CD4-positive, alpha-beta T cell treated with Interferon gamma for 1 hour (primary cell): Measurements from ENCODE around the gene EIF3B.
"Not testable (repeated sequence)": the region's sequence is repeated elsewhere in the genome, so short reads cannot be mapped to it uniquely, and the experiment has no call there.

Experiments used
- DNase-seq: peaks from one replicate; pipeline ENCODE4 v3.0.0-alpha.2; 2020

EIF3B gene

DNA sequence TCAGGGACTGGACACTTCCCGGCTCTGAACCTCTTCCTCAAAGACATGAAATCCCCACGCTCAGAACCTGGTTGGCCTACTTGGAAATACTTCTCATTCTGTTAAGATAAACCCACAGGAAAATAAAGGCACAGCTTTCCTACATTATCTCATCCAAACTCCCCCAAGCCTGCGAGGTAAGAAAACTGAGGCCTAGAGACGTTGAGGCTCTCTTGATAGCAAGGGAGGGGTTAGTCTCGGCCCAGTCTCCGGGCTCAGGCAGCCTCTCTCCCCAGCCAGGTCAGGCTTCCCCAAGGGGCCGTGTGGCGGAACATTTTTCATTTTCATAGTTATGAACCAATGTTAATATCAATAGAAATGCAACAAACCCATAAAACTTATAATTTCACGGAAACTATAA is 4.6 kb upstream of the EIF3B start:
- DNase-seq: no peak

DNA sequence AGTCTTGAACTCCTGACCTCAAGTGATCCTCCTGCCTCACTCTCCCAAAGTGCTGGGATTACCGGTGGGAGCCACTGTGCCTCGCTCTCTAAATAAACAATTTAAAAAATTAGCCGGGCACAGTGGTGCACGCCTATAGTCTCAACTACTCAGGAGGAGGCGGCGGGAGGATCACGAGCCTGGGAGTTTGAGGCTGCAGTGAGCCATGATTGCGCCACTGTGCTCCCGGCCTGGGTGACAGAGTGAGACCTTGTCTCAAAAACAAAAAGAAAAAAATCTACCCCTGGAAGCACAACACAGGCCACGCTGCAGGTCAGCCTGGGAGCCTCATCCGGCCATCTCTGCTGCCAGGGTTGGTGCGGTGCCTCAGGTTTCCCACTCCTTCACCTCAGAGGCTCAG is 3.8 kb upstream of the EIF3B start:
- no peak for DNase-seq

DNA sequence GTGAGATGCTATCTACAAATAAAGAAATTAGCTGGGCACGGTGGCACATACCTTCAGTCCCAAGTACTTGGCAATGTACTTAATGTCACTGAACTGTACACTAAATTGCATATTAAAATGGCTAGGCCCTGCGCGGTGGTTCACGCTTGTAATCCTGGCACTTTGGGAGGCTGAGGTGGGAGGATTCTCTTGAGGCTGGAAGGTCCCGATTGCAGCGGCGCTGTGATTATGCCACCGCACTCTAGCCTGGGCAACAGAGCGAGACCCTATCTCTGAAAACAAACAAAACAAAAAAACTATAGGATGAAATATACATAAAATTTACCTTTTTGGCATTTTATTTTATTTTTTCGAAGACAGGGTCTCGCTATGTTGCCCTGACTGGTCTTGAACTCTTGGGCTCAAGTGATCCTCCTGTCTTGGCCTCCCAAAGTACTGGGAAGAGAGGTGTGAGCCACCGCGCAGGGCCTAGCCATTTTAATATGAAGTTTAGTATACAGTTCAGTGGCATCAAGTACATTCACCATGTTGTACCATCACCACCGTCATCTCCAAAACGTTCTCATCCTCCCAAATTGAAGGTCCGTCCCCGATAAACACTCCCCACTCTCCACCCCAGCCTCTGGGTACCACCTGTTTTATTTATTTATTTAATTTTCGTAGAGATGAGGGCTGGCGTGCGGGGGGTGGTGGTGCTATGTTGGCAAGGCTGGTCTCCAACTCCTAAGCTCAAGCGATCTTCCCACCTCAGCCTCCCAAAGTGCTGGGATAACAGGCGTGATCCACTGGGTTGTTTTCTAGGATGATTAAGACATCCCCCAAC is 1.3 kb upstream of the EIF3B start:
- no peak for DNase-seq

DNA sequence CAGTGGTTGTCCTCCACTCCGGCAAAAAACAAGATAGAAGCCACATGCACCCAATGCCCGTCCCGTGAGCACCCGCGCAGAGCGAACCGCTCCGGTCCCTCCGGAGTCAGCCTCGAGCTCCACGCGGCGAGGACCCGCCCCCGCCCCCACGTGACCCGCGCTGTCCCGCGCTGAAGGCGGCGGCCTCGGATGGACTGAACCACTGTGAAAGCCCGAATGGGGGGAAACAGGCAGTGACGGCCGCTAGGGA is 766 bp upstream of the EIF3B start:
- DNase-seq: peak; percentile 89

DNA sequence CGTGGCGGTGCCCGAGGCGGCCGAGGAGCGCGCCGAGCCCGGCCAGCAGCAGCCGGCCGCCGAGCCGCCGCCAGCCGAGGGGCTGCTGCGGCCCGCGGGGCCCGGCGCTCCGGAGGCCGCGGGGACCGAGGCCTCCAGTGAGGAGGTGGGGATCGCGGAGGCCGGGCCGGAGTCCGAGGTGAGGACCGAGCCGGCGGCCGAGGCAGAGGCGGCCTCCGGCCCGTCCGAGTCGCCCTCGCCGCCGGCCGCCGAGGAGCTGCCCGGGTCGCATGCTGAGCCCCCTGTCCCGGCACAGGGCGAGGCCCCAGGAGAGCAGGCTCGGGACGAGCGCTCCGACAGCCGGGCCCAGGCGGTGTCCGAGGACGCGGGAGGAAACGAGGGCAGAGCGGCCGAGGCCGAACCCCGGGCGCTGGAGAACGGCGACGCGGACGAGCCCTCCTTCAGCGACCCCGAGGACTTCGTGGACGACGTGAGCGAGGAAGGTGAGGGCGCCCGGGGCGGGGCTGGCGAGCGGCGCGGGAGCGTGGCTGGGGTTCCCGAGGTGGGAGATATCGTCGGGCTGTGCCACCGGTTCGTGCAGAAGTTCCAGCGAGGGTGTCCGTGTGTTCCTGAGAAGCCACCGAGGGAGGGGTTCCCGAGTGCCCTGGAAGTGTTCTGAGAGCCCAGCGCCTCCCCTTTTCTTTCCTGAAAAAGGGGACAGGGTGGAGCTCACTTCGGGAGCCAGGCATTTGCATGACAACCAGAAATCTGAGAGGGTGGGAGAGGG is 495 bp downstream of the EIF3B start:
- DNase-seq: no peak

DNA sequence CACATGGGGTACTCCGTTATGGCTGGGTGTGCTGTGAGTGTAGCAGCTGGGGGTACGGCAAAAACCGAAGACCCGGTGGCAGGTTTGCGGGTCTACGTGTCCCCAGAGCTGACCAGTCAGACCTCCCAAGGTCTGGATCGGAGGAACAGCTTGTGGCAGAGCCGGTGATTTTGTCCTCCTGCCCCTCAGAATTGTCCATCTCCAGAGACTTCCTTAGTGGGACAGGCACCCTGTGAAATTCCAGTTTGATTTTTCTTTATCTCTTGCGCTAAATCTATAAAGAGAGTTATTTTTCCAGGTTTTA is 1.0 kb downstream of the EIF3B start:
- no peak for DNase-seq

DNA sequence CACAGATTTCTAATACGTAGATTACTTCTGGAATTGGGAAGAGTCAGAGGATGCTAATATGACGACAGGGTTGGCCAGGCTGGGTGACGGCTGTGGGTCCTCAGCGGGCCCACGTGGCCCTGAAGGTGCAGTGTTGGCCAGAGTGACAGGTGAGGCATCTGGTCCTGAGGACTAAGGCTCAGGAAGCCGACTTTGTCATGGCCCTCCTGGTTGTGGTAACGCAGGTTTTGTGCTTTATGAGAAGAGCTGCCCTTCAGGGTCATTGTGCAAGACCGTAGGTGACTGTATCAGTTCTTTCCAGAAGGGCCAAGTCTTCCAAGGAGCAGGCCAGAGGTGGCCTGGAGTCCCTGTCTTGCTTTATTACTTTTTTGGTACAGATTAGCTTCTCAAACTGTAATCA is 2.5 kb downstream of the EIF3B start:
- no peak for DNase-seq

DNA sequence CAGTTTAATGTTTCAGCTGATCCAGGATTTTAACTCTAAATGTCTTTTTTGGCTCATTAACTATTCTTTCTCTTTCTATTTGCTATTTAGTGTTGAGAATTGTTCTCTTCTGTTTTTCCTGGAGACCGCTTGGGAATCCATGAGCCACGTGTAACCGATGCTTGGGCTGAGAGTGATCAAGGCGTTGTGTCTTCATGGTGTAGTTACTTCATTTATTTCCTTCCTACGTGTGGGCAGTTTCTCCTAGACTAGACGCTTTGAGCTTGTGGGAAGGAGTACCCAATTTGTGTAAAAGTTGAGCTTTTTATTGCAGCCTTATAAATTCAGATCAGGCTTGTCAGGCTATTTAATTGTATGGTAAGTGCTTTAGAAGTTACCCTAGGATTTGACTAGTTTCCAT is 2.9 kb downstream of the EIF3B start:
- DNase-seq: no peak

DNA sequence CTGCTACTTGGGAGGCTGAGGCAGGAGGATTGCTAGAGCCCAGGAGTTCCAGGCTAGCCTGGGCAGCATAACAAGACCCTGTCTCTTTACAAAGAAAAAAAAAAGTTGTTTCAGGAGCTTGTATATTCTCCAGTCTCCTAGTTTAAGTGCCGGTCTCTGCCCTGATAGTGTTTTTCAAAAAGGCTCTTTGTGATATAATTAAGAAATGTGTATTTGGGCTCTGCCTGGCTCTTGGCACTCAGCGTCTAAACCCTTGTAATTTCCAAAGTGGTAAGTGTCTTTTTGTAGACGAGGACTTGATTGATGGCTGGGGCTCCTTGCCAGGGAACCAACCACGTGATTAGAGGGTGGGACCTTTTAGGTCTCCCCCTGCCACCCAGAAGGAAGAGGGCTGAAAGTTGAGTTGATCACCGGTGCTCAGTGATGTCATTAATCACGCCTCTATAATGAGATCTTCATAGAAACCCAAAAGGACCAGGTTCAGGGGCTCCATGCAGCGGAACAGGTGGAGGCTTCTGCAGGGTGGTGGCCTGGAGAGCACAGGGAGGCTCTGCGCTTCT is 4.4 kb downstream of the EIF3B start:
- DNase-seq: no peak

DNA sequence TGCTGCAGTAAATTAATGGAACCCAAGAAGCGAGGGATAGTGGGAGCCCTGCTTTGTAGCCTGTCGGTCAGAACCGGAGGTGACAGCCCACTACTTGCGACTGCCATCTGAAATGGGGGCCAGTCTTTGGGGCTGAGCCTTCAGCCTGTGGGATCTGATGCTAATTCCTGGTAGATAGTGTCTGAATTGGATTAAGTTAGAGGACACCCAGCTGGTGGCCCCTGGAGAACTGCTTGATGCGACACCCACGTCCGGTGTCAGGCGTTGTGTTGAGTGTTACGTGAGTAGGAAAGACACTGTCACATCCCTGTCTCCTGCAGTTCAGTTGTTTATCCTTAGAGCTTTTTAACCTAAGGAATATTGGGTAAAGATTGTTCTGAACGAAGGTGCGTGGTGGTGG is 5.0 kb downstream of the EIF3B start:
- DNase-seq: no peak

DNA sequence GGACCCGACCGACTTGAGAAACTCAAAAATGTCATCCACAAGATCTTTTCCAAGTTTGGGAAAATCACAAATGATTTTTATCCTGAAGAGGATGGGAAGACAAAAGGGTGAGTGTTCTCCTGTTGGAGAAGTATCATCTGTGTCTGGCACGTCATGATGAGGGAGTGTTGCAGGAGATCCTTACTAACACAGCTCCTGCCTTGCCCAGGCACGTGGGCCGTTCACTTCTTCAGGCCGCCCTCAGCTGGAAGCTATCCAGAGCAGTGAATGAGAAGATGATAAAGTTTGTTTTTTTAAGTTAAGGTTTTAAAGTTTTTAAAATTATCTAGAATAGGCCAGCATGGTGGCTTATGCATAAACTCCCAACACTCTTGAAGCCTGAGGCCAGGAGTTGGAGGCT is 6.2 kb downstream of the EIF3B start:
- no peak for DNase-seq

DNA sequence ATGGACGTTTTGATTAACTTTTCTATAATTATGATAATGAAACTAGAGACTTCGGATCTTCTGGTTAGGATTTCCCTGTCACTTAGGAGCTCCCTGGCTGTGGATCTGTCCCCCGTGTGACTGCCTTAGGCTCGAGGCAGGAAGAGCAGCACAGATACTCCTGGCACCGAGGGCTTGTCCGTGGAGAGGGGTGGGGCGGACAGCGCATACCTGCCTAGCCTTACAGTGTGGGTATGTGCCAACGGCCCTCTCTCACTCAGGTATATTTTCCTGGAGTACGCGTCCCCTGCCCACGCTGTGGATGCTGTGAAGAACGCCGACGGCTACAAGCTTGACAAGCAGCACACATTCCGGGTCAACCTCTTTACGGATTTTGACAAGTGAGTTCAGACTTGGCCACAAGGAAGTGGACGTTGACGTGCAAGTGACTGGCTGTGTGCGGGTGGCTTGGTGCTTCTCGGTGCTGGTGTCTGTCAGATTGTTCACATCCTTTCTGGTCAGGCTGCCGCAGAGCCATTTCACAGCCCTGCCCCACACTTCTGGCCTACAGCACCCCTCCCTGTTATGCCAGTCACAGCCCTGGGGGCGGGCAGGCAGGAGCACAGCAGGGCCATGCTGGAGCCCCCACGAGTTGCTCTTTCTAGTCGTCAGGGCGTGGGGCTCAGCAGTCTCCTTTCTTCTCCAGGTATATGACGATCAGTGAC is 7.9 kb downstream of the EIF3B start:
- no peak for DNase-seq

DNA sequence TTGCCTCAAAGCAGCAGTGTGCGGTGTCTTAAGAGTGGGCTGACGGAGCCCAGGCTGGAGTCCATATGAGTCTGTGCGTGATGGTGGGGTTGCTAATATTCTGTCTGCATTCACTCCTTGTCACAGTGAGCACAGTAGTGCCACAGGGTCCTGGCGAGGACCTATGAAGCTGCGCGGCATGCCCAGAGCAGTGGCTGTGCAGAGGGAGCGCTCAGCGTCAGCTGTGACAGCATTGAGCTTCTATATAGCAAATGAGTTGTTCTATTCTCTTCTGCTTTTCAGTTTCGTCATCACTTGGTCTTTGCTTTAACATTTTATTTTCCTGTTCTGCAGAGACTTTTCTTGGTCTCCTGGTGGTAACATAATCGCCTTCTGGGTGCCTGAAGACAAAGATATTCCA is 14.5 kb downstream of the EIF3B start:
- DNase-seq: no peak

DNA sequence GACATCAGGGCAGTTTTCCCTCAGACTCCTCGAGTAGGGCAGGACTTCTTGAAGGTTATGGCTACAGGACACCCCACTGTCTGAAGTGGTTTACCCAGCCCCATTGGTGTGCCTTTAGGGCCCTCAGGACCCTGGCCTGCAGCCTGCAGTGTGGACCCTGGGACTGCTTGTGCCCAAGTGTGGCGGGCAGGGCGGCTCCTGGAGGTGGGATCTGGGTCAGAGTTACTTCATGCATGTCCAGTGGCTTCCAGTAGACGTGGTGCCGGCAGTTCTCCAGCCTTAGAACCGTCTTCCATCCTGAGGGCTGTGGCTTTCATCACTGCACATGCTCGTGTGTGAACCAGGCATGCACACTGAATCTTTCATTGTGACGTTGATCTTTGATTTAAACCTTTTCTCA is 16.7 kb downstream of the EIF3B start:
- no peak for DNase-seq

DNA sequence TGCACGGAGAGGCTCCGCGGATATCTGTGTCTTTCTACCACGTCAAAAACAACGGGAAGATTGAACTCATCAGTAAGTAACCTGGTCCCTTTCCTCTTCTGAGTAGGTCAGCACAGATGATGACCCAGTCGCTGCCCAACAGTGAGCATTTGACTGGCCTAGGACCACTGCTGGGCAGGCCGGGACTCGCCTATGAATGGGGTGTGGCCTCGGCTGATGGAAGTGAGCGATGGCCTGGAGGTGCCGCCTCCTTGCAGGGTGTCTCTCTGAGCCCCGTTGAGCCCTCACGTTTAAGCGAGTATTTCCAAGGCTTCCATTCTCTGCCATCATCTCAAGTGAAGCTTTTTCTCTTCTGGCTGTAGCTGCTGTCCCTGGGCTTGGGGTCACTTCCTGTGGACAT is 18.1 kb downstream of the EIF3B start:
- DNase-seq: no peak

DNA sequence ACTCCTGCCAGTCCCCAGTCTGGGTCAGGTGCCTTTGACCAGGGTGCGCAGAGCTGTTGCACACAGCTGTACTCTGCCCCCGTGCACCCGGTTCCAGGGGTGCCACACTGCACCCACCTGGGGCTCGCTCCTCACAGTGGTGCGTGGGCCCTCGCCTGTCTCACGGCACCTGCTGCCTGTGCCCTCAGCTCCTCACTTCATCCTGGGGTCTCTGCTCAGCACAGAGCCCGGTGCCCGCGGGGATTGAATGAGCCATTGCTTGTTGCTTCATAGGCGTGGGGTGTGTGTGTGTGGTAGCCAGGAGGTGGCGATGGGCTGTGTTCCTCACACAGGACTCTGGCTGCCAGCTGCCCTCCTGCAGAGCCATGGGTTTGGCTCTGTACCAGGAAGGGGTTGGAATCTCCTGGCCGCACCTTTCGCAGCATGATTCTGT is 18.5 kb downstream of the EIF3B start:
- DNase-seq: no peak

DNA sequence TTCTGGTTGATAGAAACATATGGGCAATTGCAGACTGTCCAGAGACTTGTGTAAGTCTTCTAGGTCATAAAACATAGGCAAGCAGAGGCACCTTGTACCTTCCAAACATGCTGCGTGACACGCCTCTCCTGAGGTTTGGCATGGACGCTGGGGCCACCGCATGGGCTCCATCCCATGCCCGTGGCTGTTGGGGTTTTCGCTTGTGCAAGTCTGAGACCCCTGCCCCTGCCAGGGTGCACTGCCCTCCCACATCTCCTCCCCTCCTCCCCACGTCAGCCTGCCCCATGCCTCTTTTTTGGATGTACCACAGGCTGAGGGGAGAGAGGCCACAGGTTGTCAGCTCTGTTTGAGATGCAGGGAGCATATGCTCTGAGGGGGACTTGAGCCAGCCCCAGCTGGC is 19.0 kb downstream of the EIF3B start:
- no peak for DNase-seq

DNA sequence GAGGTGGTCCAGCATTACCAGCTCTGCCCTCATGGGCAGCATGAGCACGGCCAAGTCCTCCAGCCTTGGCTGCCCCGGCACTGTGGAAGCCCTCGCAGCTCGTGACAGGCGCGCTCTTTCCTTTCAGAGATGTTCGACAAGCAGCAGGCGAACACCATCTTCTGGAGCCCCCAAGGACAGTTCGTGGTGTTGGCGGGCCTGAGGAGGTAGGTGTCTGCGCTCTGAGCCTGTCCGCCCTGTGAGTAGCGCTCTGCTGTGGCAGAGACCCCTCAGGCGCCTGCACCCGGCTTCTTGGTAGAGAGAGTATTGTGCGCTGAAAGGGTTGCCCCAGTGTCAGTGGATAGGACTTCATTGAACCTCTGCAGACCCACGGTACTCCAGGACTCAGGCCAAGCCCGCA is 19.8 kb downstream of the EIF3B start:
- no peak for DNase-seq

DNA sequence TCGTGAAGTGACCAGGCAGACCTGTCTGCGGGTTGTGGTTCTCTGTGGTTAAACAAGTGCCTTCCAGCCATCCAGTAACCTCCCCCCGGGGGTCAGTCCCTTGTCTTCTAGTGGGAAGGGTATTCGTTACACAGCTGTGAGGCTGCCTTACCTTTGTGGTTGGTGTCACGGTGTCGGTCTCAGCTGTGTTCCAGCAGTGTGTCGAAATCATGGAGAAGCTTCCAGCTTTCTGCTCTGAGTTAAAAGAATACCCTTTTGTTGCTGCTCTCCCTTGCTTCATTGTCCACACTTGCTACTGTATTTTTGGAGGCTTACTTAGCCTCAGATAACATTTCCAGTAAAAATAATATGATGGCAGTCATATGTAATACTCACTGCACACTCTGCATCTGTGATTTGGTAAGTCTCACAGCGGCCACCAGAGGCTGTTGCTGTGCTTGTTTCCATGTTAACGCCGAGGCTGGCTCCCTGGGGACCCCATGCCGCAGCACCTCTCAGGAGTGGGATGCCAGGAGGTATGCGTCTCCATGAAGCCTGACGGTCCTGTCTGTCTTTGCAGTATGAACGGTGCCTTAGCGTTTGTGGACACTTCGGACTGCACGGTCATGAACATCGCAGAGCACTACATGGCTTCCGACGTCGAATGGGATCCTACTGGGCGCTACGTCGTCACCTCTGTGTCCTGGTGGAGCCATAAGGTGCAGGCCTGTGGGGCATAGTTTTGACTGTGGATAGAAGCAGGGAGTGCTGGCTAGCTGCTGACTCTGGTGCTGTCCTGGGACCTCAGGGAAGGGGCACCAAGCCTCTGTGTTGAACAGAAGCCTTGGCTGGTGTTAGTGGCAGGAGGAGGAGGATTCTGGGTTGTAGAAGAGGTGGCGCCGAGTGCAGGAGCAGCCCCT is 20.5 kb downstream of the EIF3B start:
- no peak for DNase-seq

DNA sequence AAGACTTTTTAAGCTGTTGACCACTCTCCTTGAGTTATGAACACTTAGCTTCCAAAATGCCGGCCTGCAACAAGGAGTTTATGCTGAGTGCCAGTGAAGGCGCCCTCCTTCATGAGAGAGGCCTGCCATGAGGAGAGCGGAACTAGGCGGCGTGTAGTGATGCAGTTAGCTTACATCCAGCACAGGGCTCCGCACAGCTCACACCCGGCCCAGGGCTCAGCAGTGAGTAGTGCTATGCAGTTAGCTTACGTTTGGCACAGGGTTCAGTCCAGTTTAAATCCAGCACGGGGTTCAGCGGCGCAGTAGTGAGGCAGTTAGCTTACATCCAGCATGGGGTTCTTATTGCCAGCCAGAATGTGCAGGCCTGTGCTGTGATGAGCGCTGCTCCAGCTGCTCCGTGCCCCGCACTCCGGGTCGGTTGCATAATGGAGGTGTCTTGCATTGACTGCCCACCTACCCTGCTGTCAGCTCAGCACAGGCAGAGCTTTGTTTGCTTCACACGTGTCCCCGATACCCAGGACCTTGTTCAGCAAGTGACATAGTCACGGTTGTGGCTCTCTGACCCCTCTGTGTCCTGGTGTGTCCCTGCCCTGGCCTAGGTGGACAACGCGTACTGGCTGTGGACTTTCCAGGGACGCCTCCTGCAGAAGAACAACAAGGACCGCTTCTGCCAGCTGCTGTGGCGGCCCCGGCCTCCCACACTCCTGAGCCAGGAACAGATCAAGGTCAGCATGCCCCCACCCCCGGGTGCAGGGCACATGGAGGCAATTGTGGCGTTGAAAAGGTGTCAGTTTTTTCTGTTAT is 21.9 kb downstream of the EIF3B start:
- DNase-seq: no peak

DNA sequence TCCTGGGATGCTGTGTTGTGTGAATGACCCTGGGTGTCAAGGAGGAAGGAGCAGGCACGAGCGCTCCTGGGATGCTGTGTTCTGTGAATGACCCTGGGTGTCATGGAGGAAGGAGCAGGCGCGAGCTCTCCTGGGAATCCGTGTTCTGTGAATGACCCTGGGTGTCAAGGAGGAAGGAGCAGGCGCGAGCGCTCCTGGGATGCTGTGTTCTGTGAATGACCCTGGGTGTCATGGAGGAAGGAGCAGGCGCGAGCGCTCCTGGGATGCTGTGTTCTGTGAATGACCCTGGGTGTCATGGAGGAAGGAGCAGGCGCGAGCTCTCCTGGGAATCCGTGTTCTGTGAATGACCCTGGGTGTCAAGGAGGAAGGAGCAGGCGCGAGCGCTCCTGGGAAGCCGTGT is 22.9 kb downstream of the EIF3B start:
- DNase-seq: not testable (repeated sequence)

DNA sequence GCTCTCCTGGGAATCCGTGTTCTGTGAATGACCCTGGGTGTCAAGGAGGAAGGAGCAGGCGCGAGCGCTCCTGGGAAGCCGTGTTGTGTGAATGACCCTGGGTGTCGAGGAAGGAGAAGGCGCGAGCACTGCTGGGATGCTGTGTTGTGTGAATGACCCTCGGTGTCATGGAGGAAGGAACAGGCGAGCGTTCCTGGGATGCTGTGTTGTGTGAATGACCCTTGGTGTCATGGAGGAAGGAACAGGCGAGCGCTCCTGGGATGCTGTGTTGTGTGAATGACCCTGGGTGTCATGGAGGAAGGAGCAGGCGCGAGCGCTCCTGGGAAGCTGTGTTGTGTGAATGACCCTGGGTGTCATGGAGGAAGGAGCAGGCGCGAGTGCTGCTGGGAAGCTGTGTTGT is 23.5 kb downstream of the EIF3B start:
- DNase-seq: not testable (repeated sequence)
